ENCODE data around the gene KRCC1. TPM values are rescaled to one million over a fixed set of nuclear protein-coding genes. Genes with fewer than 3 reads are reported as not detected.
"Not testable (repeated sequence)": the region's sequence is repeated elsewhere in the genome, so short reads cannot be mapped to it uniquely, and the experiment has no call there.

Gene KRCC1
- total RNA-seq, 1 experiment from 2014 or later: 42.9 TPM

GRCh38 chr2:88053934-88054781 lies 1.4 kb downstream of the KRCC1 start:
- DNase-seq (ENCODE audit: low read depth): peak; percentile 23
- in situ Hi-C loops (cut with HindIII; ENCODE audit: low pct_unique_long_range_greater_than_20kb, low sequenced_read_pairs): no loop called here

- no peak for DNase-seq (ENCODE audit: low read depth)
- in situ Hi-C loops (cut with HindIII; ENCODE audit: low pct_unique_long_range_greater_than_20kb, low sequenced_read_pairs): no loop called here
Measured at GRCh38 chr2:88053296-88053695, 2.3 kb downstream of the KRCC1 start.

- in situ Hi-C loops (cut with HindIII; ENCODE audit: low pct_unique_long_range_greater_than_20kb, low sequenced_read_pairs): no loop called here
- DNase-seq (ENCODE audit: low read depth): no peak
Measured at GRCh38 chr2:88051792-88052191, 3.8 kb downstream of the KRCC1 start.

- in situ Hi-C loops (cut with HindIII; ENCODE audit: low pct_unique_long_range_greater_than_20kb, low sequenced_read_pairs): no loop called here
Measured at GRCh38 chr2:88049622-88050021, 6.0 kb downstream of the KRCC1 start.

GRCh38 chr2:88048541-88048940 lies 7.0 kb downstream of the KRCC1 start:
- in situ Hi-C loops (cut with HindIII; ENCODE audit: low pct_unique_long_range_greater_than_20kb, low sequenced_read_pairs): no loop called here

More at GRCh38 chr2:88049622-88050021, 6.0 kb downstream of the KRCC1 start:
- DNase-seq (ENCODE audit: low read depth): no peak

GRCh38 chr2:88045561-88045960 lies 10.0 kb downstream of the KRCC1 start:
- DNase-seq (ENCODE audit: low read depth); in situ Hi-C loops (cut with HindIII; ENCODE audit: low pct_unique_long_range_greater_than_20kb, low sequenced_read_pairs): not testable (repeated sequence)

More at GRCh38 chr2:88048541-88048940, 7.0 kb downstream of the KRCC1 start:
- DNase-seq (ENCODE audit: low read depth): no peak

GRCh38 chr2:88042476-88042875 lies 13.1 kb downstream of the KRCC1 start:
- in situ Hi-C loops (cut with HindIII; ENCODE audit: low pct_unique_long_range_greater_than_20kb, low sequenced_read_pairs): no loop called here
- DNase-seq (ENCODE audit: low read depth): no peak

- peak; percentile 91 for DNase-seq (ENCODE audit: low read depth)
- in situ Hi-C loops (cut with HindIII; ENCODE audit: low pct_unique_long_range_greater_than_20kb, low sequenced_read_pairs): no loop called here
Measured at GRCh38 chr2:88038263-88039105, 17.1 kb downstream of the KRCC1 start.

GRCh38 chr2:88036606-88037005 lies 19.0 kb downstream of the KRCC1 start:
- in situ Hi-C loops (cut with HindIII; ENCODE audit: low pct_unique_long_range_greater_than_20kb, low sequenced_read_pairs): no loop called here
- DNase-seq (ENCODE audit: low read depth): no peak

- DNase-seq (ENCODE audit: low read depth): no peak
- in situ Hi-C loops (cut with HindIII; ENCODE audit: low pct_unique_long_range_greater_than_20kb, low sequenced_read_pairs): no loop called here
Measured at GRCh38 chr2:88036182-88036581, 19.4 kb downstream of the KRCC1 start.

GRCh38 chr2:88032070-88032702 lies 23.4 kb downstream of the KRCC1 start:
- in situ Hi-C loops (cut with HindIII; ENCODE audit: low pct_unique_long_range_greater_than_20kb, low sequenced_read_pairs): no loop called here
- DNase-seq (ENCODE audit: low read depth): no peak

GRCh38 chr2:88028931-88029330 lies 26.7 kb downstream of the KRCC1 start:
- in situ Hi-C loops (cut with HindIII; ENCODE audit: low pct_unique_long_range_greater_than_20kb, low sequenced_read_pairs): no loop called here
- DNase-seq (ENCODE audit: low read depth): no peak

GRCh38 chr2:88027697-88028389 lies 27.7 kb downstream of the KRCC1 start:
- in situ Hi-C loops (cut with HindIII; ENCODE audit: low pct_unique_long_range_greater_than_20kb, low sequenced_read_pairs): no loop called here
- no peak for DNase-seq (ENCODE audit: low read depth)

GRCh38 chr2:88024509-88024908 lies 31.1 kb downstream of the KRCC1 start:
- DNase-seq (ENCODE audit: low read depth): no peak
- in situ Hi-C loops (cut with HindIII; ENCODE audit: low pct_unique_long_range_greater_than_20kb, low sequenced_read_pairs): no loop called here

- no peak for DNase-seq (ENCODE audit: low read depth)
- in situ Hi-C loops (cut with HindIII; ENCODE audit: low pct_unique_long_range_greater_than_20kb, low sequenced_read_pairs): no loop called here
Measured at GRCh38 chr2:88022669-88022921, 33.0 kb downstream of the KRCC1 start.

GRCh38 chr2:88019985-88020384 lies 35.6 kb downstream of the KRCC1 start:
- in situ Hi-C loops (cut with HindIII; ENCODE audit: low pct_unique_long_range_greater_than_20kb, low sequenced_read_pairs): no loop called here
- DNase-seq (ENCODE audit: low read depth): no peak

GRCh38 chr2:88018909-88019308 lies 36.7 kb downstream of the KRCC1 start:
- in situ Hi-C loops (cut with HindIII; ENCODE audit: low pct_unique_long_range_greater_than_20kb, low sequenced_read_pairs): no loop called here
- no peak for DNase-seq (ENCODE audit: low read depth)

- DNase-seq (ENCODE audit: low read depth); in situ Hi-C loops (cut with HindIII; ENCODE audit: low pct_unique_long_range_greater_than_20kb, low sequenced_read_pairs): not testable (repeated sequence)
Measured at GRCh38 chr2:88018077-88018805, 37.3 kb downstream of the KRCC1 start.

Measured in Caki2 (cell line).